H1 (cell line): Measurements from ENCODE around the gene CACNA2D3. TPM values are rescaled to one million over a fixed set of nuclear protein-coding genes. Genes with fewer than 3 reads are reported as not detected.

Source experiments
- CTCF ChIA-PET: fragments of 300-600 bp; sonication (Branson Sonifier 250); formaldehyde crosslinking; loops from one replicate; lab custom pipeline; 2021; ENCODE audit not compliant: partially characterized antibody; lab: Charles Lee
- POLR2A ChIA-PET: fragments of 300-600 bp; sonication (Branson Sonifier 250); formaldehyde crosslinking; loops from one replicate; lab custom pipeline; 2021; ENCODE audit warnings: inconsistent platforms; ENCODE audit not compliant: partially characterized antibody; lab: Charles Lee
- DNase-seq, 2 experiments: peaks; one replicate each; pipeline versions ENCODE4 v3.0.0 to v3.0.0-alpha.2; 2010 to 2022; ENCODE audit warnings: low spot score in 2 of 2, low read depth in 1 of 2, mixed read lengths in 1 of 2
- FAIRE-seq: peaks from 2 replicates; lab custom pipeline; 2011; peaks lifted over from hg19 to GRCh38; lab: Jason Lieb, UNC
- H2AFZ ChIP-seq: 2 replicates; pipeline ENCODE4 v1.8.1; 2012; ENCODE audit warnings: low read length, inconsistent platforms
- H2AK5ac ChIP-seq: 2 replicates; pipeline ENCODE4 v1.6.1; 2013; ENCODE audit warnings: low read depth, low read length
- H2BK120ac ChIP-seq: replicated peaks from 2 replicates; pipeline ENCODE3; 2013; ENCODE audit warnings: low read depth, low read length, inconsistent platforms
- H2BK12ac ChIP-seq: 2 replicates; pipeline ENCODE4 v1.6.1; 2013; ENCODE audit warnings: low read depth, low read length
- H2BK15ac ChIP-seq: 2 replicates; pipeline ENCODE4 v1.6.1; 2013; ENCODE audit warnings: low read length
- H2BK20ac ChIP-seq: 2 replicates; pipeline ENCODE4 v1.6.1; 2013; ENCODE audit warnings: low read length
- H2BK5ac ChIP-seq: 2 replicates; pipeline ENCODE4 v1.6.1; 2013; ENCODE audit warnings: low read depth, low read length
- H3K14ac ChIP-seq: 2 replicates; pipeline ENCODE4 v1.6.1; 2013; ENCODE audit warnings: inconsistent platforms; ENCODE audit not compliant: insufficient read length
- H3K18ac ChIP-seq: 2 replicates; pipeline ENCODE4 v1.6.1; 2013; ENCODE audit warnings: low read length; ENCODE audit errors: extremely low read depth
- H3K23ac ChIP-seq: 2 replicates; pipeline ENCODE4 v1.6.1; 2013; ENCODE audit warnings: inconsistent platforms; ENCODE audit not compliant: insufficient read length
- H3K23me2 ChIP-seq: 2 replicates; pipeline ENCODE4 v1.6.1; 2013; ENCODE audit warnings: low read depth, low read length
- H3K27ac ChIP-seq: 2 replicates; pipeline ENCODE4 v1.6.1; 2011; ENCODE audit warnings: low read depth, low read length, inconsistent platforms
- H3K27me3 ChIP-seq, 4 experiments: replicated peaks in 1 of 4; 1 replicate in 1 of 4; 2 replicates in 3 of 4; pipeline versions ENCODE4 v1.6.1 to v1.8.1; 2011 to 2013; ENCODE audit warnings: low read length in 3 of 4, mild to moderate bottlenecking in 3 of 4, inconsistent platforms in 2 of 4, mixed read lengths in 2 of 4, moderate library complexity in 1 of 4; ENCODE audit not compliant: control insufficient read depth in 3 of 4, insufficient read depth in 3 of 4; ENCODE audit errors: extremely low read depth in 1 of 4
- H3K36me3 ChIP-seq, 4 experiments: 2 replicates each; pipeline versions ENCODE4 v1.6.1 to v1.8.1; 2011 to 2013; ENCODE audit warnings: mild to moderate bottlenecking in 4 of 4, low read length in 3 of 4, moderate library complexity in 2 of 4, control low read depth in 1 of 4, inconsistent platforms in 1 of 4; ENCODE audit not compliant: insufficient read depth in 4 of 4, control insufficient read depth in 2 of 4
- H3K4ac ChIP-seq: replicated peaks from 2 replicates; pipeline ENCODE3; 2013; ENCODE audit warnings: low read length, low read depth, mixed read lengths, inconsistent platforms; ENCODE audit not compliant: insufficient read length
- H3K4me1 ChIP-seq, 4 experiments: replicated peaks in 1 of 4; 1 replicate in 1 of 4; 2 replicates in 3 of 4; pipeline versions ENCODE4 v1.6.1 to v1.8.1; 2011 to 2013; ENCODE audit warnings: low read length in 3 of 4, inconsistent platforms in 2 of 4, mixed read lengths in 1 of 4; ENCODE audit not compliant: insufficient read depth in 4 of 4, control insufficient read depth in 3 of 4
- H3K4me2 ChIP-seq, 2 experiments: 2 replicates each; pipeline versions ENCODE4 v1.6.1 to v1.8.1; 2011 to 2013; ENCODE audit warnings: low read depth in 2 of 2, low read length in 2 of 2, control low read depth in 1 of 2, inconsistent platforms in 1 of 2, mild to moderate bottlenecking in 1 of 2; ENCODE audit not compliant: insufficient read depth in 1 of 2
- H3K4me3 ChIP-seq, 4 experiments: fragments of 200-600, 300-600 bp in 1 of 4; sonication (generic), shearing (Covaris generic), sonication (Bioruptor Twin) in 1 of 4; 2 replicates each; pipeline versions ENCODE4 v1.5.1 to v1.8.1; 2011 to 2016; ENCODE audit warnings: low read length in 4 of 4, low read depth in 3 of 4, control low read depth in 2 of 4, inconsistent platforms in 2 of 4, mild to moderate bottlenecking in 2 of 4, mixed read lengths in 1 of 4, moderate library complexity in 1 of 4; ENCODE audit not compliant: insufficient read depth in 2 of 4; ENCODE audit errors: extremely low read depth in 1 of 4
- H3K56ac ChIP-seq: replicated peaks from 2 replicates; pipeline ENCODE3; 2013; ENCODE audit warnings: low read depth, mild to moderate bottlenecking, mixed read lengths, low read length, inconsistent platforms; ENCODE audit not compliant: insufficient read length
- H3K79me1 ChIP-seq: 2 replicates; pipeline ENCODE4 v1.6.1; 2013; ENCODE audit warnings: low read depth, low read length, control low read depth
- H3K79me2 ChIP-seq, 2 experiments: 2 replicates each; pipeline versions ENCODE4 v1.6.1 to v1.8.1; 2012 to 2013; ENCODE audit warnings: low read length in 2 of 2, mild to moderate bottlenecking in 2 of 2, inconsistent platforms in 1 of 2; ENCODE audit not compliant: insufficient read depth in 2 of 2, control insufficient read depth in 1 of 2
- H3K9ac ChIP-seq, 4 experiments: replicated peaks in 1 of 4; 1 replicate in 1 of 4; 2 replicates in 3 of 4; pipeline versions ENCODE4 v1.6.1 to v1.8.1; 2011 to 2013; ENCODE audit warnings: low read depth in 3 of 4, low read length in 3 of 4, control low read depth in 2 of 4, mild to moderate bottlenecking in 2 of 4, moderate library complexity in 2 of 4, inconsistent platforms in 1 of 4; ENCODE audit errors: extremely low read depth in 1 of 4
- H3K9me3 ChIP-seq, 2 experiments: 2 replicates each; pipeline versions ENCODE4 v1.6.1 to v1.8.1; 2012 to 2013; ENCODE audit warnings: mild to moderate bottlenecking in 2 of 2, moderate library complexity in 2 of 2, control low read depth in 1 of 2, inconsistent platforms in 1 of 2, low read depth in 1 of 2, low read length in 1 of 2, mixed read lengths in 1 of 2; ENCODE audit not compliant: insufficient read depth in 2 of 2
- H4K20me1 ChIP-seq, 2 experiments: replicated peaks in 1 of 2; 2 replicates each; pipeline versions ENCODE3 to v1.8.1; 2011 to 2013; ENCODE audit warnings: inconsistent platforms in 2 of 2, low read length in 2 of 2, mild to moderate bottlenecking in 1 of 2; ENCODE audit not compliant: insufficient read depth in 2 of 2, control insufficient read depth in 1 of 2
- H4K5ac ChIP-seq: 2 replicates; pipeline ENCODE4 v1.6.1; 2013; ENCODE audit warnings: low read length, low read depth, mixed read lengths, inconsistent platforms; ENCODE audit not compliant: insufficient read length
- H4K8ac ChIP-seq: 2 replicates; pipeline ENCODE4 v1.8.0; 2013; ENCODE audit warnings: mild to moderate bottlenecking, moderate library complexity, low read length, inconsistent platforms; ENCODE audit not compliant: insufficient read depth; ENCODE audit errors: extremely low read depth
- H4K91ac ChIP-seq: replicated peaks from 2 replicates; pipeline ENCODE3; 2013; ENCODE audit warnings: low read length, mixed read lengths, inconsistent platforms; ENCODE audit not compliant: insufficient read length
- ATF2 ChIP-seq: IDR thresholded peaks from 2 replicates; pipeline ENCODE4 v1.6.1; 2012; ENCODE audit warnings: low read length, inconsistent platforms
- BCL11A ChIP-seq, 2 experiments: IDR thresholded peaks; one replicate each; pipeline ENCODE4 v1.6.1; 2011; ENCODE audit warnings: low read depth in 2 of 2, low read length in 2 of 2, mild to moderate bottlenecking in 2 of 2
- BRCA1 ChIP-seq: IDR thresholded peaks from 2 replicates; pipeline ENCODE4 v1.6.1; 2012; ENCODE audit warnings: low read depth, low read length, improper control_type of control experiment
- CBX8 ChIP-seq: fragments of 300-800, 300-1000 bp; sonication (generic); IDR thresholded peaks from 2 replicates; pipeline ENCODE4 v1.7.1; 2016; ENCODE audit warnings: low read depth, low read length, borderline replicate concordance
- CEBPB ChIP-seq: IDR thresholded peaks from 2 replicates; pipeline ENCODE4 v1.6.1; 2012; ENCODE audit warnings: low read depth, low read length
- CHD2 ChIP-seq: IDR thresholded peaks from 2 replicates; pipeline ENCODE4 v1.6.1; 2012; ENCODE audit warnings: low read length, improper control_type of control experiment
- CTBP2 ChIP-seq: IDR thresholded peaks from 2 replicates; pipeline ENCODE4 v1.7.0; 2011; ENCODE audit warnings: borderline replicate concordance, mild to moderate bottlenecking, moderate library complexity, mixed read lengths, low read length; ENCODE audit not compliant: insufficient read depth, insufficient read length
- KDM5A ChIP-seq: fragments of 200-600 bp; IDR thresholded peaks from 2 replicates; pipeline ENCODE4 v1.7.1; 2012; ENCODE audit warnings: mild to moderate bottlenecking, low read length, inconsistent platforms, mixed read lengths
- POLR2A ChIP-seq, 2 experiments: IDR thresholded peaks; 1 replicate in 1 of 2; 2 replicates in 1 of 2; pipeline ENCODE4 v1.6.1; 2011; ENCODE audit warnings: low read depth in 2 of 2, low read length in 2 of 2, mild to moderate bottlenecking in 2 of 2; ENCODE audit errors: control extremely low read depth in 1 of 2
- POU5F1 ChIP-seq: IDR thresholded peaks from 2 replicates; pipeline ENCODE4 v1.6.1; 2011; ENCODE audit warnings: low read depth, mild to moderate bottlenecking, low read length, moderate library complexity
- RAD21 ChIP-seq, 2 experiments: IDR thresholded peaks in 1 of 2; conservative IDR thresholded peaks in 1 of 2; 2 replicates each; pipeline ENCODE4 v1.6.1; 2011; ENCODE audit warnings: low read depth in 2 of 2, low read length in 2 of 2, improper control_type of control experiment in 1 of 2, inconsistent platforms in 1 of 2, mild to moderate bottlenecking in 1 of 2, moderate library complexity in 1 of 2
- RBBP5 ChIP-seq: IDR thresholded peaks from 2 replicates; pipeline ENCODE4 v1.7.1; 2012; ENCODE audit warnings: low read depth, mild to moderate bottlenecking, inconsistent platforms, low read length, moderate library complexity, borderline replicate concordance
- RFX5 ChIP-seq: IDR thresholded peaks from 2 replicates; pipeline ENCODE4 v1.6.1; 2011; ENCODE audit warnings: low read depth, low read length, improper control_type of control experiment, borderline replicate concordance
- YY1 ChIP-seq: IDR thresholded peaks from 2 replicates; pipeline ENCODE4 v1.6.1; 2011; ENCODE audit warnings: low read depth, mild to moderate bottlenecking, low read length
- WGBS, 2 experiments: shearing (Covaris generic) in 1 of 2; methylation state at CpG; one replicate each; pipeline versions ENCODE4 v1.1.6 to v1.1.7; 2013 to 2015; ENCODE audit warnings: low lambda C conversion rate in 2 of 2, mixed read lengths in 2 of 2, inconsistent platforms in 1 of 2, low coverage in 1 of 2, missing lambda C conversion rate in 1 of 2; ENCODE audit not compliant: insufficient replicate concordance in 2 of 2, insufficient coverage in 1 of 2, insufficient read length in 1 of 2; ENCODE audit errors: extremely low coverage in 1 of 2, missing lambda C conversion rate in 1 of 2; 5-methylcytosine and 5-hydroxymethylcytosine counted together
- polyA plus RNA-seq, 7 experiments: library from polyadenylated mRNA; depleted of rRNA in 3 of 7; stranded (reverse) in 5 of 7; unstranded in 2 of 7; fragments of >200 nt in 5 of 7; fragments of 200-250 nt in 2 of 7; gene quantifications; 1 replicate in 5 of 7; 2 replicates in 1 of 7; 4 replicates in 1 of 7; pipeline versions ENCODE4 v1.2.1 to v1.2.3, GENCODE V29; 2011 to 2013; ENCODE audit warnings: missing spikeins in 2 of 7, mixed read lengths in 2 of 7
- total RNA-seq: library from RNA; stranded (reverse); fragmentation: NEBNext Ultra II Directional; extraction: Animal tissue kit (Norgen Biotek cat#: 25700); gene quantifications from 2 replicates; pipeline ENCODE4 v1.2.1, GENCODE V29; 2021

Gene CACNA2D3
- total and polyA plus RNA-seq, 2 of the 8 experiments (the other 6 are each of a cell fraction or from before 2014, with no cell fraction given) = 1.5 to 1.8 TPM

- no peak for DNase-seq
- H3K4me3 ChIP-seq = no peak overlapping the region
- H2BK12ac ChIP-seq = no peak overlapping the region
- H3K9me3 ChIP-seq = no peaks in the 10 kb centered on the region
- no peak overlapping the region for H2AFZ ChIP-seq
- ChIA-PET POLR2A (no interaction called here), CTCF (interaction anchor here (1.6 kb wide), 1 partner anchor 38 kb away, joined by 4 read pairs; no protein-coding TSS in a partner anchor)
- H3K18ac ChIP-seq = no peak overlapping the region
- H2BK120ac ChIP-seq = no peak overlapping the region
- H3K4me1 ChIP-seq = no peaks in the 10 kb centered on the region
- 78% methylated on average over 3 of the region's 3 CpGs; no CpG with 5 or more reads in 1 of the 2 experiments for WGBS, 2 experiments
- FAIRE-seq = no peak
- H3K9ac ChIP-seq = no peak overlapping the region
- no peaks in the 10 kb centered on the region for H3K79me1 ChIP-seq
- no peak overlapping the region for H3K4me2 ChIP-seq
- H3K23me2 ChIP-seq = no peaks in the 10 kb centered on the region
- H3K56ac ChIP-seq = no peak overlapping the region
- no peak overlapping the region for H2BK5ac ChIP-seq
- H4K91ac ChIP-seq = no peak overlapping the region
- no peaks in the 10 kb centered on the region for H3K79me2 ChIP-seq
- H2BK20ac ChIP-seq = no peak overlapping the region
- no peak overlapping the region for H4K5ac ChIP-seq
- H3K36me3 ChIP-seq = no peaks in the 10 kb centered on the region
- H4K8ac ChIP-seq = no peak overlapping the region; the same call in 1 of the 2 replicates
- no peak overlapping the region for H2BK15ac ChIP-seq
- no peak overlapping the region for H3K14ac ChIP-seq
- H2AK5ac ChIP-seq = no peak overlapping the region
- no peak overlapping the region for H3K4ac ChIP-seq
- H4K20me1 ChIP-seq = no peaks in the 10 kb centered on the region
- H3K27ac ChIP-seq = no peak overlapping the region
- no peaks in the 10 kb centered on the region for H3K27me3 ChIP-seq
- no peak overlapping the region for H3K23ac ChIP-seq
- TF ChIP-seq POLR2A (IDR thresholded peaks at IDR 0.05; ENCODE audit: control extremely low read depth in 1 of 2, low read depth in 2 of 2, low read length in 2 of 2) (no peak), POU5F1 (no peak), YY1 (no peak), BRCA1 (no peak), CEBPB (no peak), RAD21 (IDR thresholded peaks at IDR 0.05 in 1 of 2, conservative IDR thresholded peaks at IDR 0.05 in 1 of 2; ENCODE audit: low read depth in 2 of 2, low read length in 2 of 2) (no peak), CHD2 (no peak), KDM5A (no peak), BCL11A (IDR thresholded peaks at IDR 0.05; ENCODE audit: low read depth in 2 of 2, low read length in 2 of 2) (no peak), RBBP5 (no peak), CBX8 (no peak), CTBP2 (no peak), RFX5 (no peak), ATF2 (no peak)
Observed at GRCh38 chr3:54575618-54575960, 453.2 kb downstream of the CACNA2D3 start.
